Osteoblast (primary cell): ENCODE measurements around the gene FAM13A. TPM values are rescaled to one million over a fixed set of nuclear protein-coding genes. Genes with fewer than 3 reads are reported as not detected.

Experiments
- DNase-seq: peaks from one replicate; pipeline ENCODE4 v3.0.0; 2011; ENCODE audit warnings: low spot score, mixed read lengths; ENCODE audit not compliant: insufficient read length; ENCODE audit errors: missing footprints
- H2AFZ ChIP-seq: 2 replicates; pipeline ENCODE4 v1.6.0; 2011; ENCODE audit warnings: mild to moderate bottlenecking, low read length
- H3K27ac ChIP-seq: 2 replicates; pipeline ENCODE4 v1.5.1; 2011; ENCODE audit warnings: mild to moderate bottlenecking, low read depth, low read length, moderate library complexity
- H3K27me3 ChIP-seq: 2 replicates; pipeline ENCODE4 v1.6.0; 2012; ENCODE audit warnings: mild to moderate bottlenecking, control low read depth, inconsistent platforms, low read length, moderate library complexity; ENCODE audit not compliant: insufficient read depth
- H3K36me3 ChIP-seq: 2 replicates; pipeline ENCODE4 v1.5.1; 2011; ENCODE audit warnings: mild to moderate bottlenecking, low read length, control low read depth, moderate library complexity; ENCODE audit not compliant: insufficient read depth
- H3K4me1 ChIP-seq: 2 replicates; pipeline ENCODE4 v1.5.1; 2011; ENCODE audit warnings: mild to moderate bottlenecking, low read length, control low read depth, moderate library complexity; ENCODE audit not compliant: insufficient read depth
- H3K4me2 ChIP-seq: 2 replicates; pipeline ENCODE4 v1.6.0; 2011; ENCODE audit warnings: mild to moderate bottlenecking, low read length; ENCODE audit not compliant: insufficient read depth
- H3K4me3 ChIP-seq: fragments of 200-600 bp; sonication (generic); 3 replicates; pipeline ENCODE4 v1.5.1; 2012; ENCODE audit warnings: mild to moderate bottlenecking, low read length, inconsistent platforms; ENCODE audit not compliant: insufficient read depth
- H3K79me2 ChIP-seq: 2 replicates; pipeline ENCODE4 v1.6.0; 2012; ENCODE audit warnings: mild to moderate bottlenecking, low read length, control low read depth, inconsistent platforms; ENCODE audit not compliant: insufficient read depth
- H3K9me3 ChIP-seq: 2 replicates; pipeline ENCODE4 v1.5.1; 2011; ENCODE audit warnings: low read depth, low read length, control low read depth
- H4K20me1 ChIP-seq: 2 replicates; pipeline ENCODE4 v1.6.0; 2012; ENCODE audit warnings: mild to moderate bottlenecking, low read length, control low read depth; ENCODE audit not compliant: insufficient read depth
- CTCF ChIP-seq: IDR thresholded peaks from 2 replicates; pipeline ENCODE4 v1.5.1; 2011; ENCODE audit warnings: mild to moderate bottlenecking, low read depth, low read length, moderate library complexity; ENCODE audit errors: extremely low read depth
- total RNA-seq: library from RNA; depleted of rRNA; stranded (reverse); fragments of >200 nt; gene quantifications from 2 replicates; pipeline ENCODE4 v1.2.3, GENCODE V29; 2012

Gene FAM13A
- total RNA-seq, 1 donor, result 18.8 TPM

GRCh38 chr4:88870428-88870827 is 186.6 kb downstream of the FAM13A start:
- no peak for TF ChIP-seq CTCF
- H3K4me3 ChIP-seq, result no peak overlapping the region
- H2AFZ ChIP-seq, result no peak overlapping the region
- H3K4me2 ChIP-seq, result no peak overlapping the region
- no peak overlapping the region for H3K27ac ChIP-seq
- H3K36me3 ChIP-seq, result no peaks in the 10 kb centered on the region
- H3K9me3 ChIP-seq, result no peaks in the 10 kb centered on the region
- no peak for DNase-seq
- peaks cover 8% of the 10 kb centered on the region for H3K4me1 ChIP-seq
- H4K20me1 ChIP-seq, result no peaks in the 10 kb centered on the region
- H3K27me3 ChIP-seq, result no peaks in the 10 kb centered on the region
- H3K79me2 ChIP-seq, result no peaks in the 10 kb centered on the region

GRCh38 chr4:88868510-88868909 is 188.5 kb downstream of the FAM13A start:
- Histone ChIP-seq H2AFZ (no peak overlapping the region), H3K9me3 (no peaks in the 10 kb centered on the region), H3K4me1 (peaks cover 14% of the 10 kb centered on the region), H4K20me1 (no peaks in the 10 kb centered on the region), H3K79me2 (no peaks in the 10 kb centered on the region), H3K27me3 (no peaks in the 10 kb centered on the region), H3K4me2 (no peak overlapping the region), H3K4me3 (no peak overlapping the region), H3K27ac (no peak overlapping the region), H3K36me3 (no peaks in the 10 kb centered on the region)
- TF ChIP-seq CTCF, result no peak
- DNase-seq, result no peak

- Histone ChIP-seq H2AFZ (no peak overlapping the region), H3K27me3 (no peaks in the 10 kb centered on the region), H3K27ac (peak overlapping the region; percentile 64), H3K4me3 (no peak overlapping the region), H3K4me2 (no peak overlapping the region), H3K79me2 (no peaks in the 10 kb centered on the region), H4K20me1 (no peaks in the 10 kb centered on the region), H3K36me3 (no peaks in the 10 kb centered on the region), H3K9me3 (no peaks in the 10 kb centered on the region), H3K4me1 (peaks cover 14% of the 10 kb centered on the region)
- no peak for TF ChIP-seq CTCF
- peak; percentile 50 for DNase-seq
These were observed 190.0 kb downstream of the FAM13A start for GRCh38 chr4:88866862-88867550.

DNA sequence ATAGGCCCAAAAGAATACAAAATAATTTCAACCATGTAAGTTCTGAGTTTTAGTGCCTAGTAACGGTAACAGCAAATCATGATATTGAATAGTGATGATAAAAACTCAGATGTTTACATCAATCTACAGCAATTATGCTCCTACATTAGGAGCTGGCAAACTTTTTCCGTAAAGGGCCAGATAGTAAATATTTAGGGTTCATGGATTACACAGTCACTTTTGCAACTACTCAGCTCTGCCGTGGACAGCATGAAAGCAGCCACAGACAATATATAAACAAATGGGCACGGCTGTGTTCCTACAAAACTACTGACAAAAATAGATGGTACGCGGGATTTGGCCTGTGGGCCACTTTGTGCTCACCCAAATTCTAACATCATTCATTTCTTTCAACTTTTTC is 191.5 kb downstream of the FAM13A start:
- no peak for DNase-seq
- H3K9me3 ChIP-seq, result no peaks in the 10 kb centered on the region
- H3K36me3 ChIP-seq, result no peaks in the 10 kb centered on the region
- no peak overlapping the region for H3K4me3 ChIP-seq
- H3K4me1 ChIP-seq, result peaks cover 14% of the 10 kb centered on the region
- no peak overlapping the region for H3K4me2 ChIP-seq
- no peaks in the 10 kb centered on the region for H3K27me3 ChIP-seq
- TF ChIP-seq CTCF, result no peak
- no peaks in the 10 kb centered on the region for H3K79me2 ChIP-seq
- H4K20me1 ChIP-seq, result no peaks in the 10 kb centered on the region
- H2AFZ ChIP-seq, result peak overlapping the region; percentile 25
- H3K27ac ChIP-seq, result peak overlapping the region; percentile 7
